ENCODE data around the gene SBNO2. TPM values are rescaled to one million over a fixed set of nuclear protein-coding genes. Genes with fewer than 3 reads are reported as not detected.

SBNO2 gene
- total and polyA plus RNA-seq, 10 donors = 16.2 to 230 (median 112) TPM

DNA sequence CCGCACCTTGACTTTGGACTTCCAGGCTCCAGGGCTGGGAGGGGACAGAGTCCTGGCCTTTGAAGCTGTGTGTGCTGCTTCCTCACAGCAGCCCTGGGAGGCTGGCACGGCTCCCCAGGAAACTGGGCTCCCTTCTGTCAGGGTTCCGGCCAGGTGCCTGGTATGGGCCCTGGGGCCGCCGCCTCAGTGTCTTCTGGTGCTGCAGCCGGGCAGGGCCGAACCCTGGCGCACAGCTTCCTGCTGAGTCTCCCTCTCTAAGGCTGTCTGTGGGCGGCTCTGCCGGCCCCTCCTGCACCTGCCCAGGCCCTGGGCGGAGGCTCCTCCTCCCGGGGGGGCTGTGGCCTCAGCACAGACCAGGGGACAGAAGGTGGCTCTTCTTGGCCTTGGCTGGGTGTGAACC is 37.9 kb downstream of the SBNO2 start:
- no peak for DNase-seq
- Histone ChIP-seq H3K4me3 (peak overlapping the region in 1 of 8 donors; percentile 1), H3K27me3 (replicated peaks in 1 of 7) (no peaks in the 10 kb centered on the region), H3K36me3 (peaks cover 0 to 50% (median 9%) of the 10 kb centered on the region in 6 donors), H3K4me1 (peaks cover 29 to 81% (median 61%) of the 10 kb centered on the region in 6 donors), H3K9me3 (no peaks in the 10 kb centered on the region), H3K27ac (peak overlapping the region; percentile 47 to 100 (median 84))
- TF ChIP-seq POLR2A (IDR thresholded peaks at IDR 0.05) (no peak), POLR2AphosphoS5 (IDR thresholded peaks at IDR 0.05) (peak in 2 of 3 donors; percentile 55 to 72)
- intact Hi-C loops (cut with DNase I; ENCODE audit: low total_unique reads) = no loop called here
- WGBS, 5 donors = 0 to 26% (median 25%) methylated on average over 1 to 12 of the region's 12 CpGs

GRCh38 chr19:1135454-1135853 is 38.6 kb downstream of the SBNO2 start:
- WGBS, 5 donors = 77 to 87% (median 78%) methylated on average over 8 to 17 of the region's 17 CpGs
- Histone ChIP-seq H3K27ac (peak overlapping the region; percentile 47 to 100 (median 84)), H3K4me1 (peaks cover 36 to 81% (median 64%) of the 10 kb centered on the region in 6 donors), H3K27me3 (replicated peaks in 1 of 7) (no peaks in the 10 kb centered on the region), H3K4me3 (no peak overlapping the region), H3K36me3 (peaks cover 0 to 43% (median 5%) of the 10 kb centered on the region in 6 donors), H3K9me3 (no peaks in the 10 kb centered on the region)
- intact Hi-C loops (cut with DNase I; ENCODE audit: low total_unique reads) = no loop called here
- no peak for DNase-seq
- TF ChIP-seq POLR2AphosphoS5 (IDR thresholded peaks at IDR 0.05) = peak in 1 of 3 donors; percentile 35
- TF ChIP-seq, protein P1, sequence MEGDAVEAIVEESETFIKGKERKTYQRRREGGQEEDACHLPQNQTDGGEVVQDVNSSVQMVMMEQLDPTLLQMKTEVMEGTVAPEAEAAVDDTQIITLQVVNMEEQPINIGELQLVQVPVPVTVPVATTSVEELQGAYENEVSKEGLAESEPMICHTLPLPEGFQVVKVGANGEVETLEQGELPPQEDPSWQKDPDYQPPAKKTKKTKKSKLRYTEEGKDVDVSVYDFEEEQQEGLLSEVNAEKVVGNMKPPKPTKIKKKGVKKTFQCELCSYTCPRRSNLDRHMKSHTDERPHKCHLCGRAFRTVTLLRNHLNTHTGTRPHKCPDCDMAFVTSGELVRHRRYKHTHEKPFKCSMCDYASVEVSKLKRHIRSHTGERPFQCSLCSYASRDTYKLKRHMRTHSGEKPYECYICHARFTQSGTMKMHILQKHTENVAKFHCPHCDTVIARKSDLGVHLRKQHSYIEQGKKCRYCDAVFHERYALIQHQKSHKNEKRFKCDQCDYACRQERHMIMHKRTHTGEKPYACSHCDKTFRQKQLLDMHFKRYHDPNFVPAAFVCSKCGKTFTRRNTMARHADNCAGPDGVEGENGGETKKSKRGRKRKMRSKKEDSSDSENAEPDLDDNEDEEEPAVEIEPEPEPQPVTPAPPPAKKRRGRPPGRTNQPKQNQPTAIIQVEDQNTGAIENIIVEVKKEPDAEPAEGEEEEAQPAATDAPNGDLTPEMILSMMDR (IDR thresholded peaks at IDR 0.05 in 8 of 11, conservative IDR thresholded peaks at IDR 0.05 in 3 of 11) = no peak
- no peak for TF ChIP-seq POLR2A (IDR thresholded peaks at IDR 0.05)

GRCh38 chr19:1134431-1134830 is 39.6 kb downstream of the SBNO2 start:
- WGBS, 5 donors = 77 to 88% (median 87%) methylated on average over 9 to 11 of the region's 11 CpGs
- DNase-seq = no peak
- TF ChIP-seq POLR2AphosphoS5 (IDR thresholded peaks at IDR 0.05) (no peak), POLR2A (IDR thresholded peaks at IDR 0.05) (no peak)
- TF ChIP-seq, protein P1 (IDR thresholded peaks at IDR 0.05 in 8 of 11, conservative IDR thresholded peaks at IDR 0.05 in 3 of 11) = no peak
- intact Hi-C loops (cut with DNase I; ENCODE audit: low total_unique reads) = no loop called here
- Histone ChIP-seq H3K27ac (peak overlapping the region in 6 of 8 donors; percentile 32 to 100 (median 98)), H3K36me3 (peaks cover 0 to 42% (median 4%) of the 10 kb centered on the region in 6 donors), H3K9me3 (no peaks in the 10 kb centered on the region), H3K4me3 (peak overlapping the region in 1 of 8 donors; percentile 95), H3K4me1 (peaks cover 47 to 85% (median 72%) of the 10 kb centered on the region in 6 donors), H3K27me3 (replicated peaks in 1 of 7) (no peaks in the 10 kb centered on the region)

DNA sequence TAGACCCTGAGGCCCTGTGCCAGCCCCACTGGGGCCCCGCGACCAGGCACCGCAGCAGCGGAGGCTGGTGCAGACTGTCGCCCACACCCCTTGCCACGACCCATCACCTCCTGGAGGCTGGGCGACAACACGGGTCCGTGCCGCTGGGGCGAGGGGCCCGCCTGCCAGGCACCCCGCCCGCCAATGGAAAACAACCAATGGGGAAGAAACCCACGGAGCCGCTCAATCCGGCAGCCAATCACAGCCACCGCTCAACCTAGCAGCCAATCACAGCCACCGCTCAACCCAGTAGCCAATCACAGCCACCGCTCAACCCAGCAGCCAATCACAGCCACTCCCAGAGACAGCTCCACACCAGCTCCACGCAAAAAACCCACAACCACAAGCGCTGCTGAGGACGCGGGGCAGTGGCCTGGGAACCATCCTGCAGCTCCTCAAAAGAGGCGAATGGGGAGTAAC is 40.6 kb downstream of the SBNO2 start:
- H3K9me3 ChIP-seq = no peaks in the 10 kb centered on the region
- intact Hi-C loops (cut with DNase I; ENCODE audit: low total_unique reads) = no loop called here
- peaks cover 0 to 42% (median 4%) of the 10 kb centered on the region in 6 donors for H3K36me3 ChIP-seq
- peak overlapping the region; percentile 97 to 100 (median 98) for H3K27ac ChIP-seq
- WGBS, 5 donors = 47 to 82% (median 66%) methylated on average over 15 to 25 of the region's 25 CpGs
- H3K4me1 ChIP-seq = peaks cover 55 to 88% (median 75%) of the 10 kb centered on the region in 6 donors
- no peaks in the 10 kb centered on the region for H3K27me3 ChIP-seq (replicated peaks in 1 of 7)
- DNase-seq = no peak
- peak overlapping the region in 7 of 8 donors; percentile 21 to 97 (median 86) for H3K4me3 ChIP-seq
- TF ChIP-seq, protein P1 (IDR thresholded peaks at IDR 0.05 in 8 of 11, conservative IDR thresholded peaks at IDR 0.05 in 3 of 11) = peak in 2 of 11 experiments; percentile 3 to 22
- TF ChIP-seq POLR2A (IDR thresholded peaks at IDR 0.05) (peak in 1 of 3 donors; percentile 75), POLR2AphosphoS5 (IDR thresholded peaks at IDR 0.05) (peak; percentile 92 to 94 (median 92))

Data from spleen (tissue), 11 donors.